ENCODE results near the gene PITX2.

DNA sequence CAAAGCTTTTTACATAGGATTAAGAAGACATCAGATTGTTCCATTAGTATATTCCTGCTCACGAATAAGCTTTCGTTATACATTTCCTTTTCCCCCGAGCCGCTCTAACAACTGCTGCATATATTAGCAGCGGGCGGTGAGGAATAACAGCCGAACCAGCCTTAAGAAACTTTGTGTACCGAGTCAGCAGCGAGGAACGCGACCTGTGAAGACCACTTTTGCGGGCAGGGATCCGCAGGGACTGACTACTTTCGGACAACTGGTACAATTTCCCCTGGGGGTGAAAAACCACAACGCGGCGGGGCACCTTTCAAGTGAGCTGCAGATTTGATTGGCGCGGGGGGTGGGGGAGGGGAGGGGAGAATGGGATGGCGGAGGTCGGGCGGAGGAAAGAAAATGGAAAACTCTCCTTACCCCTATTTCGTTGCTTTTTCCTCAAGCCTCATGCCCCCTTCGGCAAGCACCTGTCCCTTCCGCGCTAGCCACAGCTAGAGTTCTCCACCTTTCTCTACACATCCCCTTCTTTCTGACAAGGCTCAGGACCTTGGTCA, 5.9 kb upstream of the PITX2 start:
- TF ChIP-seq, protein P1, sequence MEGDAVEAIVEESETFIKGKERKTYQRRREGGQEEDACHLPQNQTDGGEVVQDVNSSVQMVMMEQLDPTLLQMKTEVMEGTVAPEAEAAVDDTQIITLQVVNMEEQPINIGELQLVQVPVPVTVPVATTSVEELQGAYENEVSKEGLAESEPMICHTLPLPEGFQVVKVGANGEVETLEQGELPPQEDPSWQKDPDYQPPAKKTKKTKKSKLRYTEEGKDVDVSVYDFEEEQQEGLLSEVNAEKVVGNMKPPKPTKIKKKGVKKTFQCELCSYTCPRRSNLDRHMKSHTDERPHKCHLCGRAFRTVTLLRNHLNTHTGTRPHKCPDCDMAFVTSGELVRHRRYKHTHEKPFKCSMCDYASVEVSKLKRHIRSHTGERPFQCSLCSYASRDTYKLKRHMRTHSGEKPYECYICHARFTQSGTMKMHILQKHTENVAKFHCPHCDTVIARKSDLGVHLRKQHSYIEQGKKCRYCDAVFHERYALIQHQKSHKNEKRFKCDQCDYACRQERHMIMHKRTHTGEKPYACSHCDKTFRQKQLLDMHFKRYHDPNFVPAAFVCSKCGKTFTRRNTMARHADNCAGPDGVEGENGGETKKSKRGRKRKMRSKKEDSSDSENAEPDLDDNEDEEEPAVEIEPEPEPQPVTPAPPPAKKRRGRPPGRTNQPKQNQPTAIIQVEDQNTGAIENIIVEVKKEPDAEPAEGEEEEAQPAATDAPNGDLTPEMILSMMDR (IDR thresholded peaks at IDR 0.05; ENCODE audit: low read length) = no peak
- TF ChIP-seq EZH2 (IDR thresholded peaks at IDR 0.05; ENCODE audit: borderline replicate concordance, low read length) = no peak

Data from OCI-LY1 (cell line).